GM12801 (cell line): Measurements from ENCODE around the gene HAP1.

Source experiments
- CTCF ChIP-seq: IDR thresholded peaks from one replicate; pipeline ENCODE4 v1.5.1; 2011; ENCODE audit warnings: control low read depth; ENCODE audit not compliant: insufficient read length; ENCODE audit errors: extremely low read depth

HAP1 gene

GRCh38 chr17:41705271-41705991 is 29.0 kb downstream of the HAP1 start:
- no peak for TF ChIP-seq CTCF

GRCh38 chr17:41702712-41703111 is 31.7 kb downstream of the HAP1 start:
- TF ChIP-seq CTCF = no peak

GRCh38 chr17:41697122-41697962 is 37.1 kb downstream of the HAP1 start:
- no peak for TF ChIP-seq CTCF

GRCh38 chr17:41695954-41696757 is 38.3 kb downstream of the HAP1 start:
- TF ChIP-seq CTCF = no peak

- TF ChIP-seq CTCF = no peak
Measured at GRCh38 chr17:41695134-41695661, 39.2 kb downstream of the HAP1 start.

- no peak for TF ChIP-seq CTCF
Measured at GRCh38 chr17:41692722-41693521, 41.5 kb downstream of the HAP1 start.
